Left ventricle myocardium inferior (tissue), 1 donor: ENCODE results near the gene RNF32. TPM values are rescaled to one million over a fixed set of nuclear protein-coding genes. Genes with fewer than 3 reads are reported as not detected.

Source experiments
- DNase-seq: peaks from one replicate; pipeline ENCODE4 v3.0.0-alpha.2; 2020
- H3K27ac ChIP-seq: fragments of 200-600 bp; replicated peaks from 2 replicates; pipeline ENCODE4 v1.8.0; 2021
- H3K27me3 ChIP-seq: fragments of 200-600 bp; 2 replicates; pipeline ENCODE4 v1.8.0; 2021; ENCODE audit warnings: low read depth
- H3K36me3 ChIP-seq: fragments of 200-600 bp; 2 replicates; pipeline ENCODE4 v1.8.0; 2021
- H3K4me1 ChIP-seq: fragments of 200-600 bp; 2 replicates; pipeline ENCODE4 v1.8.0; 2021
- H3K4me3 ChIP-seq: fragments of 200-600 bp; 2 replicates; pipeline ENCODE4 v1.8.0; 2021; ENCODE audit warnings: mild to moderate bottlenecking, moderate library complexity
- H3K9me3 ChIP-seq: fragments of 200-600 bp; replicated peaks from 2 replicates; pipeline ENCODE4 v1.8.0; 2021
- intact Hi-C: fragments of 100-400 bp; cut with micrococcal nuclease; formaldehyde crosslinking; loops from one replicate; pipeline ENCODE4 v1.11.0; 2022
- total RNA-seq: library from RNA; stranded (reverse); fragmentation: NEBNext Ultra II Directional; extraction: Animal tissue kit (Norgen Biotek cat#: 25700); gene quantifications from one replicate; pipeline ENCODE4 v1.2.1, GENCODE V29; 2021
- TF ChIP-seq, protein P1 (sequence below): fragments of 200-600 bp; IDR thresholded peaks from 2 replicates; pipeline ENCODE4 v1.8.0; 2021; ENCODE audit warnings: antibody characterized with exemption, mild to moderate bottlenecking, borderline replicate concordance
- donor health status: DM: no; HTN: yes; CAD: no; lungs with severe emphysema.

Gene RNF32
- total RNA-seq, 1 donor from 2014 or later = not detected

DNA sequence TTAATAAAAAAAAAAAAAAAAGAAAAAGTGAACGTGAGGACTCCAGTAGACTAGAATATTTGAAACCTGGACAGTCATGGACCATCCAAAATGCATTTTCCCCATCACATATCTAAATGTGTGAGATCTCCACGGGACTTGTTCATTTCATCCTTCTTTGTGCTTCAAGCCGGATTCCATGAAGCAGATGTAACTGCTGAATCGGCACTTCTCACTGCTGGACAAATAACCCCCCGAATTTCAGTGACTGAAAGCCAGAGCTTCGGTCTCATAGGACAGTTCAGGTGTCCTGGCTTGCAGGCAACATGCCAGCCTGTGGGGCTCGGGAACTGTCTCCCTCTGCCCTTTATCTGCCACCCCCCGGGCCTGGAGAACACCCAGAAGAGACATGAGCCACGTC is 33.3 kb downstream of the RNF32 start:
- intact Hi-C loops = no loop called here
- no peaks in the 10 kb centered on the region for H3K9me3 ChIP-seq
- H3K27ac ChIP-seq = no peak overlapping the region
- no peaks in the 10 kb centered on the region for H3K27me3 ChIP-seq
- no peak for DNase-seq
- H3K4me1 ChIP-seq = no peaks in the 10 kb centered on the region
- H3K4me3 ChIP-seq = no peak overlapping the region
- TF ChIP-seq, protein P1, sequence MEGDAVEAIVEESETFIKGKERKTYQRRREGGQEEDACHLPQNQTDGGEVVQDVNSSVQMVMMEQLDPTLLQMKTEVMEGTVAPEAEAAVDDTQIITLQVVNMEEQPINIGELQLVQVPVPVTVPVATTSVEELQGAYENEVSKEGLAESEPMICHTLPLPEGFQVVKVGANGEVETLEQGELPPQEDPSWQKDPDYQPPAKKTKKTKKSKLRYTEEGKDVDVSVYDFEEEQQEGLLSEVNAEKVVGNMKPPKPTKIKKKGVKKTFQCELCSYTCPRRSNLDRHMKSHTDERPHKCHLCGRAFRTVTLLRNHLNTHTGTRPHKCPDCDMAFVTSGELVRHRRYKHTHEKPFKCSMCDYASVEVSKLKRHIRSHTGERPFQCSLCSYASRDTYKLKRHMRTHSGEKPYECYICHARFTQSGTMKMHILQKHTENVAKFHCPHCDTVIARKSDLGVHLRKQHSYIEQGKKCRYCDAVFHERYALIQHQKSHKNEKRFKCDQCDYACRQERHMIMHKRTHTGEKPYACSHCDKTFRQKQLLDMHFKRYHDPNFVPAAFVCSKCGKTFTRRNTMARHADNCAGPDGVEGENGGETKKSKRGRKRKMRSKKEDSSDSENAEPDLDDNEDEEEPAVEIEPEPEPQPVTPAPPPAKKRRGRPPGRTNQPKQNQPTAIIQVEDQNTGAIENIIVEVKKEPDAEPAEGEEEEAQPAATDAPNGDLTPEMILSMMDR = no peak
- H3K36me3 ChIP-seq = peaks cover 62% of the 10 kb centered on the region

- intact Hi-C loops = no loop called here
- Histone ChIP-seq H3K9me3 (no peaks in the 10 kb centered on the region), H3K4me3 (no peak overlapping the region), H3K4me1 (no peaks in the 10 kb centered on the region), H3K36me3 (peaks cover 69% of the 10 kb centered on the region), H3K27ac (no peak overlapping the region), H3K27me3 (no peaks in the 10 kb centered on the region)
- TF ChIP-seq, protein P1 = no peak
- DNase-seq = no peak
Observed at GRCh38 chr7:156675721-156676120, 35.1 kb downstream of the RNF32 start.

DNA sequence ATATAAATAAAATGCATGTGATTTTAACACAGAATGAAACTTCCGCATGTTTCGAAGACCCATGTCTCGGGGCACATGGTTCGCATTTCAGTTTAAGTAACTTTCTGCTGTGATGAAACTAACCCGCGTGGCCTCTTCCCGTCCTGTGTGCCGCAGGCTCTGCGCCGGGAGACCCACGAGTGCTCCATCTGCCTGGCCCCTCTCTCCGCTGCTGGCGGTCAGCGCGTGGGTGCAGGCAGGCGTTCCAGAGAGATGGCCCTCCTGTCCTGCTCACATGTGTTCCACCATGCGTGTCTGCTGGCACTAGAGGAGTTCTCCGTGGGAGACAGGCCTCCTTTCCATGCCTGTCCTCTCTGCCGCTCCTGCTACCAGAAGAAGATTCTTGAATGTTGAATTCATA is 35.7 kb downstream of the RNF32 start:
- intact Hi-C loops = no loop called here
- TF ChIP-seq, protein P1 = no peak
- H3K27me3 ChIP-seq = no peaks in the 10 kb centered on the region
- no peaks in the 10 kb centered on the region for H3K4me1 ChIP-seq
- no peak for DNase-seq
- no peak overlapping the region for H3K4me3 ChIP-seq
- peaks cover 73% of the 10 kb centered on the region for H3K36me3 ChIP-seq
- no peak overlapping the region for H3K27ac ChIP-seq
- H3K9me3 ChIP-seq = no peaks in the 10 kb centered on the region

DNA sequence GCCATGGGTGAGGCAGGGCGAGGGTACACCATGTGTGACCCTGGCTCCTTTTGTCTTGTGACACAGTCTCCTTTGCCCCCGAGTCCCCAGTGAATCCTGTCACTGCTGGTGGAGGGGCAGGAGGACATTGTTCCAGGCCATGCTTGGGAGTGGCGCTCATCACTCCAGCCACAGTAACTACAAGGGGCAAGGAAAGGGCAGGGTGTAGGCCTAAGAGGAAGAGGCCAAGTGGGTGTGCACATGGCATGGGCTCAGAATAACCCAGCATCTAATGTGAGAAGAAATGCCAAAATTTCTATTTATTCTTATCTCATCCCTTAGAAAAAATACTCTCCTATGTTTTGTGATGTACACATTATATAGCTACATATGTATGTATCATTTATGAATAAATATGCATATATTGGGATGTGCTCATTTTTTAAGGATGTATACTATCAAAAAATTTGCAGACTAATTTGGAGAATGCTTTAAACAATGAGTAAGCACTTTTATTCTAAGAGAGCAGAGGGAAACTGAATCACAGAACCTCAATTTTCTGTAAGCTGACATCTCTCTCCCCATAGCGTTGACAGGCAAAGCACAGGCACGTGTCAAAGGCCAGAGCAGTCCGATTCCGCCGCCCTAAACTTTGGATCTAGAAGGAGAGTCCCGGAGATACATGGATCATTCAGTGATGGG is 36.9 kb downstream of the RNF32 start:
- H3K27me3 ChIP-seq = no peaks in the 10 kb centered on the region
- H3K4me1 ChIP-seq = no peaks in the 10 kb centered on the region
- H3K36me3 ChIP-seq = peaks cover 78% of the 10 kb centered on the region
- no peak for DNase-seq
- H3K9me3 ChIP-seq = no peaks in the 10 kb centered on the region
- no peak overlapping the region for H3K4me3 ChIP-seq
- TF ChIP-seq, protein P1 = no peak
- intact Hi-C loops = no loop called here
- H3K27ac ChIP-seq = no peak overlapping the region

DNA sequence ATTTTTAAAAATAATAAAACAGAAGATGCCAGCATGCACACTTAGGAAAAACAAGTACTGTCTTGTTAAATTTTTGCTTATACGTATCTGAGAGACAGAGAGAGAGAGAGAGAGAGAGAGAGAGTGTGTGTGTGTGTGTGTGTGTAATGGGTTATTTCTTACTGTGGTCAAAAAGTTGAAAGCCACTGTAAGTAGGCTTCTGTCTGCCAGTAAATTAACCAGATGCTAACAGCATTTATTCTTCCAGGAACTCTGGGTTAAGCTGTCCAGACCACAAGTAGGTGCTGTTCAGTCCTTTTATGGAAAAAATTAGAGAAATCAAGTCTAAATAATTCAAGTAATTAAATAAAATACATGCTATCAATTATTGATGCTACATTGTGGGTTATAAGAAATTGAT is 39.7 kb downstream of the RNF32 start:
- Histone ChIP-seq H3K36me3 (peaks cover 82% of the 10 kb centered on the region), H3K27ac (no peak overlapping the region), H3K4me1 (no peaks in the 10 kb centered on the region), H3K27me3 (no peaks in the 10 kb centered on the region), H3K9me3 (no peaks in the 10 kb centered on the region), H3K4me3 (no peak overlapping the region)
- DNase-seq = no peak
- TF ChIP-seq, protein P1 = no peak
- intact Hi-C loops = no loop called here
